OCI-LY7 (cell line): ENCODE results near the gene ALG9. TPM values are rescaled to one million over a fixed set of nuclear protein-coding genes. Genes with fewer than 3 reads are reported as not detected.

Source experiments
- BruUV-seq: library from RNA; stranded (reverse); fragments of 400-500 nt; replicated peaks from 2 replicates; lab custom pipeline; 2021; lab: Mats Ljungman, UMichigan
- CTCF ChIA-PET: fragments of 300-600 bp; sonication (Branson Sonifier 250); formaldehyde crosslinking; loops from one replicate; lab custom pipeline; 2022; ENCODE audit warnings: antibody characterized with exemption; ENCODE audit not compliant: unreplicated experiment; lab: Charles Lee
- POLR2A ChIA-PET: fragments of 300-600 bp; sonication (Branson Sonifier 250); formaldehyde crosslinking; loops from one replicate; lab custom pipeline; 2022; ENCODE audit warnings: antibody characterized with exemption; lab: Charles Lee
- DNase-seq: peaks from one replicate; pipeline ENCODE4 v3.0.0-alpha.2; 2015; ENCODE audit warnings: low spot score
- H2AFZ ChIP-seq: fragments of 200-600 bp; sonication (generic), shearing (Covaris generic); 2 replicates; pipeline ENCODE4 v1.6.1; 2014; ENCODE audit warnings: mild to moderate bottlenecking, antibody characterized with exemption, low read length, moderate library complexity
- H3K27ac ChIP-seq: fragments of 200-600 bp; sonication (generic); 2 replicates; pipeline ENCODE4 v1.5.1; 2014; ENCODE audit warnings: mixed run types, low read depth, mild to moderate bottlenecking, moderate library complexity, low read length, inconsistent platforms; ENCODE audit not compliant: poor library complexity, severe bottlenecking
- H3K36me3 ChIP-seq: fragments of 200-600 bp; sonication (generic); 2 replicates; pipeline ENCODE4 v1.6.1; 2014; ENCODE audit warnings: mild to moderate bottlenecking, antibody characterized with exemption, low read length, moderate library complexity, mixed read lengths; ENCODE audit not compliant: insufficient read depth
- H3K4me1 ChIP-seq: fragments of 200-600 bp; sonication (generic); 2 replicates; pipeline ENCODE4 v1.5.1; 2014; ENCODE audit warnings: mild to moderate bottlenecking, low read length; ENCODE audit not compliant: insufficient read depth, poor library complexity, severe bottlenecking
- H3K4me2 ChIP-seq: fragments of 200-600 bp; sonication (generic); 2 replicates; pipeline ENCODE4 v1.6.1; 2014; ENCODE audit warnings: mild to moderate bottlenecking, low read length
- H3K4me3 ChIP-seq: fragments of 200-600 bp; sonication (generic); 2 replicates; pipeline ENCODE4 v1.5.1; 2014; ENCODE audit warnings: mild to moderate bottlenecking, low read depth, low read length; ENCODE audit not compliant: poor library complexity, severe bottlenecking
- H3K79me2 ChIP-seq: fragments of 200-600 bp; sonication (generic); 2 replicates; pipeline ENCODE4 v1.6.1; 2016; ENCODE audit warnings: low read depth, mild to moderate bottlenecking, low read length, moderate library complexity, mixed read lengths; ENCODE audit not compliant: insufficient read depth
- H3K9me2 ChIP-seq: fragments of 200-600 bp; sonication (generic); 2 replicates; pipeline ENCODE4 v1.6.1; 2016; ENCODE audit warnings: mild to moderate bottlenecking, low read length, mixed read lengths; ENCODE audit not compliant: insufficient read depth
- H3K9me3 ChIP-seq: fragments of 200-600 bp; sonication (generic); 2 replicates; pipeline ENCODE4 v1.6.1; 2014; ENCODE audit warnings: mild to moderate bottlenecking, mixed run types, low read length, mixed read lengths
- H4K20me1 ChIP-seq: fragments of 200-600 bp; sonication (generic); 2 replicates; pipeline ENCODE4 v1.6.1; 2014; ENCODE audit warnings: mild to moderate bottlenecking, antibody characterized with exemption, low read length, moderate library complexity, mixed read lengths; ENCODE audit not compliant: insufficient read depth
- EZH2phosphoT487 ChIP-seq: fragments of 200-600 bp; sonication (generic); IDR thresholded peaks from 2 replicates; pipeline ENCODE4 v1.6.1; 2018; ENCODE audit warnings: low read depth, borderline replicate concordance, mild to moderate bottlenecking, mixed run types, antibody characterized with exemption, low read length, moderate library complexity, mixed read lengths
- intact Hi-C: fragments of 100-400 bp; cut with micrococcal nuclease; formaldehyde crosslinking; loops from one replicate; pipeline ENCODE4 v1.10.0; 2022; ENCODE audit not compliant: unreplicated experiment
- total RNA-seq, 2 experiments: library from RNA; depleted of rRNA in 1 of 2; stranded (reverse); fragments of >200 nt in 1 of 2; shearing (Covaris generic) in 1 of 2; gene quantifications; 2 replicates each; pipeline ENCODE4 v1.2.3, GENCODE V29; 2014 to 2022
- TF ChIP-seq, protein P1 (sequence below): fragments of 200-600 bp; sonication (generic); conservative IDR thresholded peaks from 2 replicates; pipeline ENCODE4 v1.5.1; 2014; ENCODE audit warnings: mild to moderate bottlenecking, antibody characterized with exemption, low read length, moderate library complexity, mixed read lengths

ALG9 gene
- total RNA-seq, 2 experiments from 2014 or later = 16.8 to 21.6 TPM

DNA sequence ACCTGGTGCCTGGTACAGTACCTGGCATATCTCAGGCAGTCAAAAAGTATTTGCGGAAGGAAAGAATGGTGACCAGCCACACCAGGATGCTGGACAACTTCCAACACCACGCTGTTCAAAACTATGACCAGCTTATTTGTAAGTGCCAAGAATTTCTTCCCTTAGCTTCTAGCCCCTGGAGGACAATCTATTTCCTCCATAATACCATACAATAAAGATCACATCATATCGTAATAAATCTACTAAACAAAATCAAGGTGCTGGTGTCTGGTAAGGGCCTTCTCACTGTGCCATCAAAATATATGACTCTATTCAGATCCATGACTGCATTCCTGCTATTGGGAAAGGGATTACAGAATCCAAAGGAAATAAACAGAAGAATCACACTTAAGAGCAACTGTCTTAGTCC lies 51.5 kb downstream of the ALG9 start:
- H3K4me3 ChIP-seq = no peak overlapping the region
- TF ChIP-seq EZH2phosphoT487 = no peak
- TF ChIP-seq, protein P1, sequence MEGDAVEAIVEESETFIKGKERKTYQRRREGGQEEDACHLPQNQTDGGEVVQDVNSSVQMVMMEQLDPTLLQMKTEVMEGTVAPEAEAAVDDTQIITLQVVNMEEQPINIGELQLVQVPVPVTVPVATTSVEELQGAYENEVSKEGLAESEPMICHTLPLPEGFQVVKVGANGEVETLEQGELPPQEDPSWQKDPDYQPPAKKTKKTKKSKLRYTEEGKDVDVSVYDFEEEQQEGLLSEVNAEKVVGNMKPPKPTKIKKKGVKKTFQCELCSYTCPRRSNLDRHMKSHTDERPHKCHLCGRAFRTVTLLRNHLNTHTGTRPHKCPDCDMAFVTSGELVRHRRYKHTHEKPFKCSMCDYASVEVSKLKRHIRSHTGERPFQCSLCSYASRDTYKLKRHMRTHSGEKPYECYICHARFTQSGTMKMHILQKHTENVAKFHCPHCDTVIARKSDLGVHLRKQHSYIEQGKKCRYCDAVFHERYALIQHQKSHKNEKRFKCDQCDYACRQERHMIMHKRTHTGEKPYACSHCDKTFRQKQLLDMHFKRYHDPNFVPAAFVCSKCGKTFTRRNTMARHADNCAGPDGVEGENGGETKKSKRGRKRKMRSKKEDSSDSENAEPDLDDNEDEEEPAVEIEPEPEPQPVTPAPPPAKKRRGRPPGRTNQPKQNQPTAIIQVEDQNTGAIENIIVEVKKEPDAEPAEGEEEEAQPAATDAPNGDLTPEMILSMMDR = no peak
- BruUV-seq = no TSS peak
- H3K36me3 ChIP-seq = peaks cover 8% of the 10 kb centered on the region; the same call in 1 of the 2 replicates
- H3K79me2 ChIP-seq = no peaks in the 10 kb centered on the region
- DNase-seq = no peak
- POLR2A ChIA-PET = interaction anchor here (0.9 to 2.0 kb wide), 2 partner anchors 13 to 45 kb away, joined by 3 to 7 read pairs; no protein-coding TSS in a partner anchor
- no peak overlapping the region for H3K4me2 ChIP-seq
- CTCF ChIA-PET = interaction anchor here (0.8 kb wide), 1 partner anchor 22 kb away, joined by 3 read pairs; no protein-coding TSS in a partner anchor
- intact Hi-C loops = no loop called here
- H3K27ac ChIP-seq = no peak overlapping the region
- no peaks in the 10 kb centered on the region for H3K9me2 ChIP-seq
- H2AFZ ChIP-seq = no peak overlapping the region
- no peaks in the 10 kb centered on the region for H4K20me1 ChIP-seq
- H3K9me3 ChIP-seq = no peaks in the 10 kb centered on the region
- no peaks in the 10 kb centered on the region for H3K4me1 ChIP-seq

DNA sequence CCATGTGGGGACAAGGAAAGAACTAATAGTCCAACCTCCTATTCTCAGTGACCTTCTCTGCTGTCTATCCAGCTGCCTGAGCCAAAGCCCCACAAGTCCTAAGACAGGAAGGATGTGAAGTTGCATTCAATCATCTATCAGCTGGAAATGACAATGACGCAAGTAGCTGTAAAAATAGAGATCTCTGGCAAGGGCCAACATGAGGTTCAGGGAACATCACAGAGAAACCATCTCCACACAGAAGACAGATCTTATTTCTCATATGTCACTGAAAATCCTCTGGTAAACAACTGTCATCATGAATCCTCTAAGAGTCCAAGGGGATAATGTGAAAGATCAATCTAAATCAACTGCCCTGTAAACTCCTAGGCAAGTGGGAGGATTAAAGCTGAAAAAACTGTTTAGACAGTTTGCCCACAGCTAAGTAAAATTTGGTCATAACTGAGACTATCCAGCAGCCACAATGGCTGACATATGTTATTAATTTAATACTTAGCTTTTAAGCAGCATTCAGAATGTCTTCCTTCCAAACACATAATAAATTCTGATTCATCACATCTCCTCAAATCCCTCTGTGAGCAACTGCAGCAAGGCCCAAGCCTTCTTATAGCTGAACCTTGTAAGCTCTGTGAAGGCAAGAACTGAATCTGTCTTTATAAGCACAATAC lies 52.1 kb downstream of the ALG9 start:
- no peaks in the 10 kb centered on the region for H3K4me1 ChIP-seq
- no peak overlapping the region for H3K27ac ChIP-seq
- no peak overlapping the region for H3K4me2 ChIP-seq
- H3K36me3 ChIP-seq = peaks cover 8% of the 10 kb centered on the region; the same call in 1 of the 2 replicates
- no peaks in the 10 kb centered on the region for H4K20me1 ChIP-seq
- no peak overlapping the region for H2AFZ ChIP-seq
- no peaks in the 10 kb centered on the region for H3K9me2 ChIP-seq
- intact Hi-C loops = no loop called here
- no peak for TF ChIP-seq EZH2phosphoT487
- TF ChIP-seq, protein P1 = no peak
- H3K79me2 ChIP-seq = no peaks in the 10 kb centered on the region
- no TSS peak for BruUV-seq
- ChIA-PET POLR2A (interaction anchor here (0.6 to 2.0 kb wide), 4 partner anchors 10 to 52 kb away, joined by 3 to 7 read pairs (median 3); no protein-coding TSS in a partner anchor), CTCF (interaction anchor here (0.8 kb wide), 1 partner anchor 22 kb away, joined by 3 read pairs; no protein-coding TSS in a partner anchor)
- H3K9me3 ChIP-seq = no peaks in the 10 kb centered on the region
- no peak overlapping the region for H3K4me3 ChIP-seq
- no peak for DNase-seq

DNA sequence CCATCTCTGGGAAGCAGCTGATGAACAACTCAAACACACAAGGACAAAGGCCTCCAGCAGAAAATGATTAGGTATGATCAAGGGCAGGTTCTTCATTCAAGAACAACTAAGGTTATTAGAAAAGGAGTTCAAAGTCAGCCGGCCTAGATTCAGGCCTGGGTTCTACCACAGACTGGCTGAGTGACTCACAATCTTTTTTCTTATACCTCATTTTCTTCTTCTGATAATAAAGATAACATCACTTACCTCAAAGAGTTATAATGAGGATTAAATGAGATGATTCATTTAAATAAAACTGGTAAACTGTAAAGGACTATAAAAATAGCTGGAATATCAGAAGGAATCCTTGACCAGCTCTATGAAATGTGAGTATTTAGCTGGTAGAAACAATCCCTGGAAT lies 55.9 kb downstream of the ALG9 start:
- intact Hi-C loops = no loop called here
- Histone ChIP-seq H3K9me3 (no peaks in the 10 kb centered on the region), H3K79me2 (no peaks in the 10 kb centered on the region), H3K36me3 (peaks cover 8% of the 10 kb centered on the region; the same call in 1 of the 2 replicates), H3K4me2 (no peak overlapping the region), H3K27ac (no peak overlapping the region), H4K20me1 (no peaks in the 10 kb centered on the region), H2AFZ (no peak overlapping the region), H3K4me1 (no peaks in the 10 kb centered on the region), H3K9me2 (no peaks in the 10 kb centered on the region), H3K4me3 (no peak overlapping the region)
- BruUV-seq = no TSS peak
- POLR2A ChIA-PET = interaction anchor here (1.2 kb wide), 1 partner anchor 23 kb away, joined by 3 read pairs; no protein-coding TSS in a partner anchor
- TF ChIP-seq, protein P1 = no peak
- no peak for TF ChIP-seq EZH2phosphoT487
- CTCF ChIA-PET = no interaction called here
- no peak for DNase-seq
